Liver (tissue), 9 donors: ENCODE measurements around the gene OR6F1. TPM values are rescaled to one million over a fixed set of nuclear protein-coding genes. Genes with fewer than 3 reads are reported as not detected.

Experiments
- DNase-seq: peaks from one replicate; pipeline ENCODE4 v3.0.0-alpha.2; 2017; ENCODE audit warnings: low spot score
- H3K27ac ChIP-seq, 2 donors: one replicate each; pipeline ENCODE4 v1.7.0; 2013; ENCODE audit warnings: inconsistent platforms in 2 of 2, low read length in 2 of 2, control low read depth in 1 of 2, low read depth in 1 of 2, mild to moderate bottlenecking in 1 of 2
- H3K27me3 ChIP-seq, 4 donors: one replicate each; pipeline versions ENCODE4 v1.6.1 to v1.7.0; 2013; ENCODE audit warnings: low read length in 3 of 4, inconsistent platforms in 1 of 4, mild to moderate bottlenecking in 1 of 4, moderate library complexity in 1 of 4; ENCODE audit not compliant: control insufficient read depth in 4 of 4, insufficient read depth in 4 of 4
- H3K36me3 ChIP-seq, 4 donors: one replicate each; pipeline versions ENCODE4 v1.6.1 to v1.7.0; 2013; ENCODE audit warnings: low read length in 3 of 4, mild to moderate bottlenecking in 3 of 4, low read depth in 1 of 4, moderate library complexity in 1 of 4; ENCODE audit not compliant: control insufficient read depth in 4 of 4, insufficient read depth in 3 of 4
- H3K4me1 ChIP-seq, 4 donors: one replicate each; pipeline versions ENCODE4 v1.6.1 to v1.7.0; 2013; ENCODE audit warnings: low read length in 3 of 4, mild to moderate bottlenecking in 3 of 4, moderate library complexity in 1 of 4; ENCODE audit not compliant: control insufficient read depth in 4 of 4, insufficient read depth in 4 of 4
- H3K4me3 ChIP-seq, 3 donors: one replicate each; pipeline versions ENCODE4 v1.6.1 to v1.7.0; 2013; ENCODE audit warnings: low read length in 3 of 3, control low read depth in 1 of 3, low read depth in 1 of 3, mild to moderate bottlenecking in 1 of 3
- H3K9ac ChIP-seq, 2 donors: one replicate each; pipeline ENCODE4 v1.7.0; 2013; ENCODE audit warnings: low read length in 2 of 2, mild to moderate bottlenecking in 2 of 2, moderate library complexity in 2 of 2, control low read depth in 1 of 2, low read depth in 1 of 2
- H3K9me3 ChIP-seq, 4 donors: one replicate each; pipeline versions ENCODE4 v1.6.1 to v1.7.0; 2013; ENCODE audit warnings: low read length in 3 of 4; ENCODE audit not compliant: control insufficient read depth in 4 of 4
- EGR1 ChIP-seq, 2 donors: IDR thresholded peaks; 2 replicates each; pipeline ENCODE4 v1.6.1; 2016 to 2018; ENCODE audit warnings: antibody characterized with exemption in 2 of 2, low read depth in 2 of 2
- FOXA1 ChIP-seq: IDR thresholded peaks from 2 replicates; pipeline ENCODE4 v1.6.1; 2016; ENCODE audit warnings: antibody characterized with exemption
- FOXA2 ChIP-seq: IDR thresholded peaks from 2 replicates; pipeline ENCODE4 v1.6.1; 2016; ENCODE audit warnings: antibody characterized with exemption
- HNF4A ChIP-seq, 2 donors: conservative IDR thresholded peaks; 2 replicates each; pipeline ENCODE4 v1.6.1; 2016; ENCODE audit warnings: antibody characterized with exemption in 2 of 2, mild to moderate bottlenecking in 2 of 2
- HNF4G ChIP-seq: IDR thresholded peaks from 2 replicates; pipeline ENCODE4 v1.6.1; 2016; ENCODE audit warnings: antibody characterized with exemption
- JUND ChIP-seq, 2 donors: IDR thresholded peaks; 2 replicates each; pipeline ENCODE4 v1.6.1; 2016; ENCODE audit warnings: antibody characterized with exemption in 2 of 2
- NR2F2 ChIP-seq: IDR thresholded peaks from 2 replicates; pipeline ENCODE4 v1.6.1; 2016; ENCODE audit warnings: antibody characterized with exemption
- RAD21 ChIP-seq, 2 donors: IDR thresholded peaks; 2 replicates each; pipeline ENCODE4 v1.6.1; 2016; ENCODE audit warnings: antibody characterized with exemption in 2 of 2, mild to moderate bottlenecking in 2 of 2
- RXRA ChIP-seq, 2 donors: IDR thresholded peaks; 2 replicates each; pipeline ENCODE4 v1.6.1; 2017 to 2018; ENCODE audit warnings: antibody characterized with exemption in 2 of 2, mild to moderate bottlenecking in 1 of 2
- SP1 ChIP-seq: IDR thresholded peaks from 2 replicates; pipeline ENCODE4 v1.6.1; 2018; ENCODE audit warnings: antibody characterized with exemption, mild to moderate bottlenecking
- TAF1 ChIP-seq: conservative IDR thresholded peaks from 2 replicates; pipeline ENCODE4 v1.6.1; 2016; ENCODE audit warnings: antibody characterized with exemption, mild to moderate bottlenecking
- YY1 ChIP-seq: IDR thresholded peaks from 2 replicates; pipeline ENCODE4 v1.6.1; 2016; ENCODE audit warnings: antibody characterized with exemption, mild to moderate bottlenecking
- WGBS: extraction: QIAGEN DNeasy Blood & Tissue Kit; methylation state at CpG from one replicate; pipeline ENCODE4 v1.1.7; 2013; 5-methylcytosine and 5-hydroxymethylcytosine counted together
- polyA plus RNA-seq, 2 donors: library from polyadenylated mRNA; stranded (reverse) in 1 of 2; unstranded in 1 of 2; fragments of 200-250 nt in 1 of 2; fragments of >200 nt in 1 of 2; fragmentation: Nextera tagmentation in 1 of 2; extraction: Ambion mirVana in 1 of 2; gene quantifications; one replicate each; pipeline versions ENCODE4 v1.2.1 to v1.2.3, GENCODE V29; 2013 to 2015
- total RNA-seq, 2 donors: library from RNA; depleted of rRNA; stranded (reverse); fragments of >200 nt; gene quantifications; one replicate each; pipeline ENCODE4 v1.2.3, GENCODE V29; 2014
- TF ChIP-seq, protein P1 (sequence below): IDR thresholded peaks from 2 replicates; pipeline ENCODE4 v1.6.1; 2016; ENCODE audit warnings: antibody characterized with exemption
- TF ChIP-seq, protein P2 (sequence below): IDR thresholded peaks from 2 replicates; pipeline ENCODE4 v1.6.1; 2016; ENCODE audit warnings: antibody characterized with exemption
- TF ChIP-seq, protein P3 (sequence below): fragments of 150-350 bp; IDR thresholded peaks from 2 replicates; pipeline ENCODE4 v1.5.1; 2017; ENCODE audit warnings: improper control_type of control experiment, low read depth, low read length; ENCODE audit not compliant: missing input control
- TF ChIP-seq, protein P4 (sequence below): IDR thresholded peaks from 2 replicates; pipeline ENCODE4 v1.6.1; 2016; ENCODE audit warnings: antibody characterized with exemption, mild to moderate bottlenecking
- TF ChIP-seq, protein P5 (sequence below): IDR thresholded peaks from 2 replicates; pipeline ENCODE4 v1.6.1; 2016; ENCODE audit warnings: antibody characterized with exemption
- donor health status: healthy.
- donor health status: healthy.
- donor health status: healthy.
- donor health status: healthy.
- donor health status: healthy.

OR6F1 gene
- total and polyA plus RNA-seq, 4 donors = not detected

DNA sequence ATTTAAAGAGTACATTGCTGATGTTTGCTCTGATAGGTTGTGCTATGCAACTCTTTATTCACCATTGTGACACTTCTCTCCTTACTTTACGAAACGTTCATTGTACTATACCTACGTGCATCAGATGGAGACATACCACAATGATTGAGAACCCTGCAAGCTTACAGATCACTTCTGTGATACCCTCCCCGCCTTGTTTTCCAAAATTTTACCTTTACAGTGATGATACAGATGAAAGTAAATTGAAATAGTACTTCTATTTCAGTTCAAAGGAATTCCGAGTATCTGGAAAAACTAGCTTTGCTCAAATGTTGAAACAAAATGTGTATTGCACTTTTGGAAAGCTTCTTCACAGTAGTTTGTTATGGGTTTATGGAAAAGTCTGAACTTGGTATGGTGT is 25.3 kb upstream of the OR6F1 start (continued):
- TF ChIP-seq, protein P1, sequence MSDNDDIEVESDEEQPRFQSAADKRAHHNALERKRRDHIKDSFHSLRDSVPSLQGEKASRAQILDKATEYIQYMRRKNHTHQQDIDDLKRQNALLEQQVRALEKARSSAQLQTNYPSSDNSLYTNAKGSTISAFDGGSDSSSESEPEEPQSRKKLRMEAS = no peak
- TF ChIP-seq YY1 (no peak), RXRA (IDR thresholded peaks at IDR 0.05) (no peak), HNF4G (no peak), RAD21 (IDR thresholded peaks at IDR 0.05) (no peak), FOXA2 (no peak)
- TF ChIP-seq, protein P2, sequence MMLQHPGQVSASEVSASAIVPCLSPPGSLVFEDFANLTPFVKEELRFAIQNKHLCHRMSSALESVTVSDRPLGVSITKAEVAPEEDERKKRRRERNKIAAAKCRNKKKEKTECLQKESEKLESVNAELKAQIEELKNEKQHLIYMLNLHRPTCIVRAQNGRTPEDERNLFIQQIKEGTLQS = no peak

DNA sequence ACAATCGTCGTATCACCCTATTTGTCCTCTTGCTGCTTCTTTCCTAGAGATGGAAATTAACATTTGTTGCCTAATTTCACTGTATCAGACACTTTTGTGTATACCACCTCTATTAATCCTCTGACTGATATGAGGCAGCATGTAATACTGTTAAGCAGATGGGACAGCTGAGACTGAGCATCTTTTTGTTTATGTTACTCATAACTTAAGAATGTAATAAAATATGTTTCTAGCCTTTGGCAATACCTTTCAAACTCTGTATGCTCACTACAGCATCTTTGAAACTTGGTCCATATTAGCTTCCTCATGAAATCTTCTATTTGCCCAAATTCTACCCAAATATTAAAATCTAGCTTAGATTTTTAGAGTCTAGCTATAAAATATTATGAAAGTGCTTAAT is 24.3 kb upstream of the OR6F1 start:
- Histone ChIP-seq H3K36me3 (no peaks in the 10 kb centered on the region), H3K9ac (no peak overlapping the region), H3K9me3 (no peaks in the 10 kb centered on the region), H3K27ac (no peak overlapping the region), H3K4me1 (no peaks in the 10 kb centered on the region), H3K27me3 (peaks cover 0 to 3% (median 0%) of the 10 kb centered on the region in 4 donors), H3K4me3 (no peak overlapping the region)
- TF ChIP-seq JUND (IDR thresholded peaks at IDR 0.05) (no peak), SP1 (no peak), YY1 (no peak), RXRA (IDR thresholded peaks at IDR 0.05) (no peak), HNF4A (conservative IDR thresholded peaks at IDR 0.05) (no peak), HNF4G (no peak), TAF1 (no peak), NR2F2 (no peak), FOXA2 (no peak)
- DNase-seq = no peak
- 77% methylated on average over 2 of the region's 2 CpGs for WGBS

DNA sequence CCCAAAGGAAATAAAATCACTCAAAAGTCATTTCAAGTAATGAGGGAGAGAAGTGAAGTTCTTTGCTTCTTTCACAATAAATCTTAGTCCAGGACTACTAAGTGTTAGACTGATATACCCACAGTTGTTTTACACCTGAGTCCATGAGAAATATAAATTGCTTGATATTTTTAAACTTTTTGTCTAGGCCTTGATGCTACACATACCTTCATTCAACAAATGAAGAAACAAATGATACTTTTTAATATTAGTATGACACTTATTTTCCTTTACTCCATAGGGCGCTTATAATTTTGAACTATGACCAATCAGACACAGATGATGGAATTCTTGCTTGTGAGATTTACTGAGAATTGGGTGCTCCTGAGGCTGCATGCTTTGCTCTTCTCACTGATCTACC is 21.9 kb upstream of the OR6F1 start, which contains the start of gene OR14K1:
OR14K1 (plus strand) TSS at position 301 of the 400 bp plus-strand sequence; CDS start at position 301, 0 bp downstream.
- no peaks in the 10 kb centered on the region for H3K36me3 ChIP-seq
- no peak within 1 kb of the TSS for H3K4me3 ChIP-seq
- 88% methylated on average over 1 of the region's 1 CpG for WGBS
- H3K27me3 ChIP-seq = peaks cover 0 to 3% (median 0%) of the 10 kb centered on the region in 4 donors
- DNase-seq = no peak
- H3K9ac ChIP-seq = no peak within 1 kb of the TSS
- H3K4me1 ChIP-seq = no peaks in the 10 kb centered on the region
- H3K9me3 ChIP-seq = no peaks in the 10 kb centered on the region
- TF ChIP-seq, protein P3, sequence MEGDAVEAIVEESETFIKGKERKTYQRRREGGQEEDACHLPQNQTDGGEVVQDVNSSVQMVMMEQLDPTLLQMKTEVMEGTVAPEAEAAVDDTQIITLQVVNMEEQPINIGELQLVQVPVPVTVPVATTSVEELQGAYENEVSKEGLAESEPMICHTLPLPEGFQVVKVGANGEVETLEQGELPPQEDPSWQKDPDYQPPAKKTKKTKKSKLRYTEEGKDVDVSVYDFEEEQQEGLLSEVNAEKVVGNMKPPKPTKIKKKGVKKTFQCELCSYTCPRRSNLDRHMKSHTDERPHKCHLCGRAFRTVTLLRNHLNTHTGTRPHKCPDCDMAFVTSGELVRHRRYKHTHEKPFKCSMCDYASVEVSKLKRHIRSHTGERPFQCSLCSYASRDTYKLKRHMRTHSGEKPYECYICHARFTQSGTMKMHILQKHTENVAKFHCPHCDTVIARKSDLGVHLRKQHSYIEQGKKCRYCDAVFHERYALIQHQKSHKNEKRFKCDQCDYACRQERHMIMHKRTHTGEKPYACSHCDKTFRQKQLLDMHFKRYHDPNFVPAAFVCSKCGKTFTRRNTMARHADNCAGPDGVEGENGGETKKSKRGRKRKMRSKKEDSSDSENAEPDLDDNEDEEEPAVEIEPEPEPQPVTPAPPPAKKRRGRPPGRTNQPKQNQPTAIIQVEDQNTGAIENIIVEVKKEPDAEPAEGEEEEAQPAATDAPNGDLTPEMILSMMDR = no peak
- no peak for TF ChIP-seq RXRA (IDR thresholded peaks at IDR 0.05)
- no peak for TF ChIP-seq HNF4G
- TF ChIP-seq FOXA1 = no peak
- TF ChIP-seq FOXA2 = no peak
- TF ChIP-seq, protein P4, sequence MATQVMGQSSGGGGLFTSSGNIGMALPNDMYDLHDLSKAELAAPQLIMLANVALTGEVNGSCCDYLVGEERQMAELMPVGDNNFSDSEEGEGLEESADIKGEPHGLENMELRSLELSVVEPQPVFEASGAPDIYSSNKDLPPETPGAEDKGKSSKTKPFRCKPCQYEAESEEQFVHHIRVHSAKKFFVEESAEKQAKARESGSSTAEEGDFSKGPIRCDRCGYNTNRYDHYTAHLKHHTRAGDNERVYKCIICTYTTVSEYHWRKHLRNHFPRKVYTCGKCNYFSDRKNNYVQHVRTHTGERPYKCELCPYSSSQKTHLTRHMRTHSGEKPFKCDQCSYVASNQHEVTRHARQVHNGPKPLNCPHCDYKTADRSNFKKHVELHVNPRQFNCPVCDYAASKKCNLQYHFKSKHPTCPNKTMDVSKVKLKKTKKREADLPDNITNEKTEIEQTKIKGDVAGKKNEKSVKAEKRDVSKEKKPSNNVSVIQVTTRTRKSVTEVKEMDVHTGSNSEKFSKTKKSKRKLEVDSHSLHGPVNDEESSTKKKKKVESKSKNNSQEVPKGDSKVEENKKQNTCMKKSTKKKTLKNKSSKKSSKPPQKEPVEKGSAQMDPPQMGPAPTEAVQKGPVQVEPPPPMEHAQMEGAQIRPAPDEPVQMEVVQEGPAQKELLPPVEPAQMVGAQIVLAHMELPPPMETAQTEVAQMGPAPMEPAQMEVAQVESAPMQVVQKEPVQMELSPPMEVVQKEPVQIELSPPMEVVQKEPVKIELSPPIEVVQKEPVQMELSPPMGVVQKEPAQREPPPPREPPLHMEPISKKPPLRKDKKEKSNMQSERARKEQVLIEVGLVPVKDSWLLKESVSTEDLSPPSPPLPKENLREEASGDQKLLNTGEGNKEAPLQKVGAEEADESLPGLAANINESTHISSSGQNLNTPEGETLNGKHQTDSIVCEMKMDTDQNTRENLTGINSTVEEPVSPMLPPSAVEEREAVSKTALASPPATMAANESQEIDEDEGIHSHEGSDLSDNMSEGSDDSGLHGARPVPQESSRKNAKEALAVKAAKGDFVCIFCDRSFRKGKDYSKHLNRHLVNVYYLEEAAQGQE = no peak
- no peak for TF ChIP-seq EGR1 (IDR thresholded peaks at IDR 0.05; ENCODE audit: low read depth in 2 of 2)
- TF ChIP-seq, protein P5, sequence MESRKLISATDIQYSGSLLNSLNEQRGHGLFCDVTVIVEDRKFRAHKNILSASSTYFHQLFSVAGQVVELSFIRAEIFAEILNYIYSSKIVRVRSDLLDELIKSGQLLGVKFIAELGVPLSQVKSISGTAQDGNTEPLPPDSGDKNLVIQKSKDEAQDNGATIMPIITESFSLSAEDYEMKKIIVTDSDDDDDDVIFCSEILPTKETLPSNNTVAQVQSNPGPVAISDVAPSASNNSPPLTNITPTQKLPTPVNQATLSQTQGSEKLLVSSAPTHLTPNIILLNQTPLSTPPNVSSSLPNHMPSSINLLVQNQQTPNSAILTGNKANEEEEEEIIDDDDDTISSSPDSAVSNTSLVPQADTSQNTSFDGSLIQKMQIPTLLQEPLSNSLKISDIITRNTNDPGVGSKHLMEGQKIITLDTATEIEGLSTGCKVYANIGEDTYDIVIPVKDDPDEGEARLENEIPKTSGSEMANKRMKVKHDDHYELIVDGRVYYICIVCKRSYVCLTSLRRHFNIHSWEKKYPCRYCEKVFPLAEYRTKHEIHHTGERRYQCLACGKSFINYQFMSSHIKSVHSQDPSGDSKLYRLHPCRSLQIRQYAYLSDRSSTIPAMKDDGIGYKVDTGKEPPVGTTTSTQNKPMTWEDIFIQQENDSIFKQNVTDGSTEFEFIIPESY = no peak
- TF ChIP-seq JUND (IDR thresholded peaks at IDR 0.05) = no peak
- no peak for TF ChIP-seq RAD21 (IDR thresholded peaks at IDR 0.05)
- TF ChIP-seq TAF1 = no peak
- TF ChIP-seq, protein P2 = no peak
- no peak for TF ChIP-seq SP1
- TF ChIP-seq, protein P1 = no peak
- no peak within 1 kb of the TSS for H3K27ac ChIP-seq
